Endothelial cell of umbilical vein (primary cell): ENCODE data around the gene NEK4. TPM values are rescaled to one million over a fixed set of nuclear protein-coding genes. Genes with fewer than 3 reads are reported as not detected.

Experiments
- BruUV-seq: library from RNA; stranded (reverse); fragments of 400-500 nt; replicated peaks from 2 replicates; lab custom pipeline; 2021; lab: Mats Ljungman, UMichigan
- CTCF ChIA-PET: fragments of 300-600, 350-600 bp; sonication (Branson Sonifier 250); formaldehyde crosslinking; loops from one replicate; lab custom pipeline; 2021; ENCODE audit warnings: antibody characterized with exemption, inconsistent platforms; lab: Charles Lee
- POLR2A ChIA-PET: fragments of 300-600, 350-600 bp; sonication (Branson Sonifier 250); formaldehyde crosslinking; loops from one replicate; lab custom pipeline; 2021; ENCODE audit warnings: antibody characterized with exemption, inconsistent platforms; lab: Charles Lee
- DNase-seq: peaks from one replicate; pipeline ENCODE4 v3.0.0-alpha.2; 2011; ENCODE audit warnings: low read depth, low spot score
- FAIRE-seq: peaks from 2 replicates; lab custom pipeline; 2011; peaks lifted over from hg19 to GRCh38; lab: Jason Lieb, UNC
- H2AFZ ChIP-seq: 2 replicates; pipeline ENCODE4 v1.6.0; 2012; ENCODE audit warnings: low read depth, low read length, control low read depth, inconsistent platforms
- H3K27ac ChIP-seq: 2 replicates; pipeline ENCODE4 v1.5.1; 2011; ENCODE audit warnings: low read depth, mild to moderate bottlenecking, control low read depth, low read length, moderate library complexity; ENCODE audit not compliant: insufficient read depth
- H3K27me3 ChIP-seq, 2 experiments: 2 replicates each; pipeline versions ENCODE4 v1.6.0 to v1.6.1; 2011; ENCODE audit warnings: low read length in 2 of 2, mixed read lengths in 1 of 2; ENCODE audit not compliant: control insufficient read depth in 2 of 2, insufficient read depth in 2 of 2
- H3K36me3 ChIP-seq, 2 experiments: 2 replicates in 1 of 2; 3 replicates in 1 of 2; pipeline ENCODE4 v1.5.1; 2011; ENCODE audit warnings: low read length in 2 of 2, mild to moderate bottlenecking in 1 of 2, moderate library complexity in 1 of 2; ENCODE audit not compliant: control insufficient read depth in 2 of 2, insufficient read depth in 2 of 2; ENCODE audit errors: extremely low read depth in 1 of 2
- H3K4me1 ChIP-seq: 3 replicates; pipeline ENCODE4 v1.5.1; 2011; ENCODE audit warnings: mild to moderate bottlenecking, low read length; ENCODE audit not compliant: control insufficient read depth, insufficient read depth; ENCODE audit errors: extremely low read depth
- H3K4me2 ChIP-seq: 2 replicates; pipeline ENCODE4 v1.6.1; 2011; ENCODE audit warnings: low read length, control low read depth, mixed read lengths; ENCODE audit not compliant: insufficient read depth
- H3K4me3 ChIP-seq, 3 experiments: fragments of 200-600 bp in 1 of 3; sonication (generic), shearing (Covaris generic) in 1 of 3; replicated peaks in 1 of 3; 2 replicates each; pipeline ENCODE4 v1.5.1; 2011 to 2016; ENCODE audit warnings: control low read depth in 3 of 3, low read length in 3 of 3, mild to moderate bottlenecking in 2 of 3, inconsistent platforms in 1 of 3, low read depth in 1 of 3, moderate library complexity in 1 of 3; ENCODE audit not compliant: insufficient read depth in 1 of 3
- H3K79me2 ChIP-seq: 2 replicates; pipeline ENCODE4 v1.6.0; 2012; ENCODE audit warnings: low read length, inconsistent platforms; ENCODE audit not compliant: control insufficient read depth, insufficient read depth
- H3K9ac ChIP-seq: replicated peaks from 2 replicates; pipeline ENCODE3; 2011; ENCODE audit warnings: low read length, control low read depth; ENCODE audit not compliant: insufficient read depth; ENCODE audit errors: extremely low read depth
- H3K9me1 ChIP-seq: replicated peaks from 3 replicates; pipeline ENCODE4 v1.6.0; 2011; ENCODE audit warnings: mild to moderate bottlenecking, low read length; ENCODE audit not compliant: control insufficient read depth, insufficient read depth; ENCODE audit errors: extremely low read depth
- H3K9me3 ChIP-seq: replicated peaks from 2 replicates; pipeline ENCODE4 v1.5.1; 2012; ENCODE audit warnings: low read length, inconsistent platforms; ENCODE audit not compliant: control insufficient read depth, insufficient read depth
- H4K20me1 ChIP-seq: replicated peaks from 2 replicates; pipeline ENCODE3; 2011; ENCODE audit warnings: mild to moderate bottlenecking, low read length; ENCODE audit not compliant: control insufficient read depth, insufficient read depth; ENCODE audit errors: extremely low read depth
- CTCF ChIP-seq, 2 donors: IDR thresholded peaks; 1 replicate in 1 of 2; 2 replicates in 1 of 2; pipeline ENCODE4 v1.5.1; 2011; ENCODE audit warnings: low read length in 2 of 2, mild to moderate bottlenecking in 2 of 2, moderate library complexity in 2 of 2, control low read depth in 1 of 2, inconsistent platforms in 1 of 2, low read depth in 1 of 2; ENCODE audit not compliant: insufficient read depth in 1 of 2; ENCODE audit errors: extremely low read depth in 1 of 2
- EZH2 ChIP-seq: IDR thresholded peaks from 2 replicates; pipeline ENCODE4 v1.6.1; 2012; ENCODE audit warnings: borderline replicate concordance, low read depth, mild to moderate bottlenecking, moderate library complexity, low read length, inconsistent platforms; ENCODE audit not compliant: severe bottlenecking
- FOS ChIP-seq: IDR thresholded peaks from 2 replicates; pipeline ENCODE4 v1.6.1; 2011; ENCODE audit warnings: mild to moderate bottlenecking, low read length, moderate library complexity, borderline replicate concordance; ENCODE audit not compliant: insufficient read depth
- GATA2 ChIP-seq: IDR thresholded peaks from 2 replicates; pipeline ENCODE4 v1.7.0; 2011; ENCODE audit warnings: low read depth, mild to moderate bottlenecking, moderate library complexity, mixed read lengths, low read length; ENCODE audit not compliant: insufficient read length, insufficient read depth
- JUN ChIP-seq: IDR thresholded peaks from 2 replicates; pipeline ENCODE4 v1.6.1; 2011; ENCODE audit warnings: borderline replicate concordance, low read depth; ENCODE audit not compliant: insufficient read length, insufficient read depth
- MAX ChIP-seq: IDR thresholded peaks from 2 replicates; pipeline ENCODE4 v1.6.1; 2011; ENCODE audit not compliant: insufficient read depth, insufficient read length
- MYC ChIP-seq: IDR thresholded peaks from one replicate; pipeline ENCODE4 v1.6.1; 2011; ENCODE audit warnings: mild to moderate bottlenecking, low read depth, low read length
- POLR2A ChIP-seq: IDR thresholded peaks from 2 replicates; pipeline ENCODE4 v1.6.1; 2012; ENCODE audit warnings: low read depth, mild to moderate bottlenecking, control low read depth, low read length
- POLR2AphosphoS5 ChIP-seq: IDR thresholded peaks from 2 replicates; pipeline ENCODE4 v1.6.1; 2012; ENCODE audit warnings: low read depth, mild to moderate bottlenecking, control low read depth, low read length, moderate library complexity; ENCODE audit not compliant: insufficient read depth
- dilution Hi-C: fragments of 300-500 bp; cut with MboI; formaldehyde crosslinking; loops from one replicate; pipeline ENCODE4 v1.15.0; 2019; ENCODE audit warnings: low sequenced_read_pairs; ENCODE audit not compliant: extremely low pct_ligation_motif_present
- intact Hi-C: fragments of 100-400 bp; cut with micrococcal nuclease; formaldehyde crosslinking; loops from one replicate; pipeline ENCODE4 v1.10.0; 2022
- polyA plus RNA-seq, 4 experiments: library from polyadenylated mRNA; depleted of rRNA in 3 of 4; stranded (reverse) in 3 of 4; unstranded in 1 of 4; fragments of >200 nt; gene quantifications; 2 replicates each; pipeline versions ENCODE4 v1.2.1 to v1.2.3, GENCODE V29; 2011 to 2012; ENCODE audit warnings: missing spikeins in 1 of 4
- total RNA-seq: library from RNA; stranded (reverse); gene quantifications from 2 replicates; pipeline ENCODE4 v1.2.3, GENCODE V29; 2021

The NEK4 gene
- total and polyA plus RNA-seq, 2 donors (not counting 3 experiments of a cell fraction or from before 2014, with no cell fraction given) = 4.4 to 20.8 TPM

GRCh38 chr3:52721730-52722008 is 49.1 kb downstream of the NEK4 start:
- H3K27me3 ChIP-seq = no peaks in the 10 kb centered on the region
- dilution Hi-C loops = no loop called here
- no peaks in the 10 kb centered on the region for H3K9me3 ChIP-seq
- peaks cover 0 to 3% of the 10 kb centered on the region in 2 experiments for H3K36me3 ChIP-seq
- H2AFZ ChIP-seq = no peak overlapping the region
- ChIA-PET POLR2A (no interaction called here), CTCF (no interaction called here)
- no peaks in the 10 kb centered on the region for H3K9me1 ChIP-seq
- H3K79me2 ChIP-seq = no peaks in the 10 kb centered on the region
- no peak overlapping the region for H3K27ac ChIP-seq
- no peak for DNase-seq
- no peak for TF ChIP-seq POLR2AphosphoS5
- no peak for TF ChIP-seq POLR2A
- TF ChIP-seq JUN = no peak
- TF ChIP-seq EZH2 = no peak
- no peak for TF ChIP-seq GATA2
- no peak for TF ChIP-seq CTCF (IDR thresholded peaks at IDR 0.05; ENCODE audit: extremely low read depth in 1 of 2, insufficient read depth in 1 of 2, low read depth in 1 of 2, low read length in 2 of 2)
- TF ChIP-seq MYC = no peak
- no peak for TF ChIP-seq MAX
- no peak for TF ChIP-seq FOS
- FAIRE-seq = no peak
- no peaks in the 10 kb centered on the region for H4K20me1 ChIP-seq
- no peak overlapping the region for H3K4me2 ChIP-seq
- H3K4me3 ChIP-seq = no peak overlapping the region
- intact Hi-C loops = no loop called here
- no peaks in the 10 kb centered on the region for H3K4me1 ChIP-seq
- no TSS peak for BruUV-seq
- no peak overlapping the region for H3K9ac ChIP-seq
